ENCODE measurements around the gene BABAM2.

GRCh38 chr2:28314968-28315367 is 424.4 kb downstream of the BABAM2 start:
- TF ChIP-seq CTCF (conservative IDR thresholded peaks at IDR 0.05 in 1 of 2, IDR thresholded peaks at IDR 0.05 in 1 of 2; ENCODE audit: extremely low read depth in 1 of 2, insufficient read depth in 1 of 2, low read depth in 1 of 2, low read length in 2 of 2): no peak
- no peak for TF ChIP-seq EZH2 (IDR thresholded peaks at IDR 0.05; ENCODE audit: borderline replicate concordance, low read length)

Data from mammary epithelial cell (primary cell).